T-cell (primary cell): ENCODE data around the gene TMEM19. TPM values are rescaled to one million over a fixed set of nuclear protein-coding genes. Genes with fewer than 3 reads are reported as not detected.
"Not testable (repeated sequence)": the region's sequence is repeated elsewhere in the genome, so short reads cannot be mapped to it uniquely, and the experiment has no call there.

Experiments used
- ATAC-seq, 4 experiments: fragments of 200-7000 bp in 3 of 4; fragments of 150-1000 bp in 1 of 4; cut with Tn5 transposase; replicated peaks in 1 of 4; 1 replicate in 3 of 4; 2 replicates in 1 of 4; pipeline ENCODE4 v1.10.0; 2021; ENCODE audit warnings: moderate library complexity in 3 of 4, mild to moderate bottlenecking in 2 of 4, moderate number of reproducible peaks in 1 of 4
- CTCF ChIA-PET, 2 donors: fragments of 300-600 bp; sonication (Branson Sonifier 250); formaldehyde crosslinking; loops; one replicate each; lab custom pipeline; 2022; ENCODE audit warnings: antibody characterized with exemption in 2 of 2; lab: Charles Lee
- POLR2A ChIA-PET, 2 donors: fragments of 300-600 bp; sonication (Branson Sonifier 250); formaldehyde crosslinking; loops; one replicate each; lab custom pipeline; 2022; ENCODE audit warnings: antibody characterized with exemption in 2 of 2; lab: Charles Lee
- DNase-seq, 35 experiments: peaks; one replicate each; pipeline versions ENCODE4 v3.0.0 to v3.0.0-alpha.2; 2013 to 2023
- H3K27ac ChIP-seq: one replicate; pipeline ENCODE4 v1.5.1; 2013; ENCODE audit warnings: low read length
- H3K27me3 ChIP-seq, 2 experiments: replicated peaks in 1 of 2; 1 replicate in 1 of 2; 2 replicates in 1 of 2; pipeline versions ENCODE4 v1.6.1 to v1.7.0; 2013; ENCODE audit warnings: low read length in 1 of 2, mixed read lengths in 1 of 2; ENCODE audit not compliant: control insufficient read depth in 2 of 2, insufficient read depth in 2 of 2; ENCODE audit errors: extremely low read depth in 1 of 2
- H3K36me3 ChIP-seq, 2 donors: 1 replicate in 1 of 2; 2 replicates in 1 of 2; pipeline versions ENCODE4 v1.6.1 to v1.7.0; 2013; ENCODE audit warnings: low read length in 1 of 2; ENCODE audit not compliant: control insufficient read depth in 2 of 2, insufficient read depth in 1 of 2; ENCODE audit errors: extremely low read depth in 1 of 2
- H3K4me1 ChIP-seq, 2 experiments: 1 replicate in 1 of 2; 2 replicates in 1 of 2; pipeline versions ENCODE4 v1.6.1 to v1.7.0; 2013; ENCODE audit warnings: low read length in 2 of 2, mixed read lengths in 1 of 2; ENCODE audit not compliant: insufficient read depth in 2 of 2, control insufficient read depth in 1 of 2; ENCODE audit errors: extremely low read depth in 1 of 2
- H3K4me3 ChIP-seq, 2 donors: 1 replicate in 1 of 2; 2 replicates in 1 of 2; pipeline versions ENCODE4 v1.5.1 to v1.7.0; 2013; ENCODE audit warnings: mild to moderate bottlenecking in 2 of 2, low read length in 1 of 2, moderate library complexity in 1 of 2; ENCODE audit not compliant: control insufficient read depth in 1 of 2; ENCODE audit errors: extremely low read depth in 1 of 2
- H3K9me3 ChIP-seq: 2 replicates; pipeline ENCODE4 v1.7.0; 2013
- H3K27ac Mint-ChIP-seq, 2 donors: one replicate each; pipeline ENCODE4 v1.8.0; 2020 to 2021; ENCODE audit warnings: mild to moderate bottlenecking in 2 of 2, mixed read lengths in 2 of 2
- H3K27me3 Mint-ChIP-seq, 2 donors: one replicate each; pipeline ENCODE4 v1.8.0; 2021 to 2022; ENCODE audit warnings: mixed read lengths in 2 of 2
- H3K36me3 Mint-ChIP-seq: one replicate; pipeline ENCODE4 v1.8.0; 2021; ENCODE audit warnings: mixed read lengths
- H3K4me1 Mint-ChIP-seq, 3 donors: one replicate each; pipeline ENCODE4 v1.8.0; 2020 to 2022; ENCODE audit warnings: mixed read lengths in 3 of 3, mild to moderate bottlenecking in 1 of 3
- H3K4me3 Mint-ChIP-seq, 3 donors: one replicate each; pipeline ENCODE4 v1.8.0; 2020 to 2022; ENCODE audit warnings: mild to moderate bottlenecking in 3 of 3, mixed read lengths in 3 of 3, moderate library complexity in 3 of 3
- H3K9me3 Mint-ChIP-seq, 3 donors: one replicate each; pipeline ENCODE4 v1.8.0; 2020 to 2022; ENCODE audit warnings: mixed read lengths in 3 of 3
- WGBS: methylation state at CpG from one replicate; pipeline ENCODE4 v1.1.5; 2013; ENCODE audit warnings: missing lambda C conversion rate; ENCODE audit not compliant: insufficient coverage; 5-methylcytosine and 5-hydroxymethylcytosine counted together
- total RNA-seq, 35 experiments: library from RNA in 6 of 35; stranded (reverse) in 6 of 35; fragments of 120-200 nt in 1 of 35; gene quantifications; one replicate each; pipeline versions ENCODE4 v1.2.1 to v1.2.4 and lab custom pipeline; 2013 to 2026

Gene TMEM19
- total RNA-seq, 5 donors from 2014 or later (not counting 1 experiment from before 2014, with no cell fraction given): 14.1 to 21.5 (median 17.7) TPM

DNA sequence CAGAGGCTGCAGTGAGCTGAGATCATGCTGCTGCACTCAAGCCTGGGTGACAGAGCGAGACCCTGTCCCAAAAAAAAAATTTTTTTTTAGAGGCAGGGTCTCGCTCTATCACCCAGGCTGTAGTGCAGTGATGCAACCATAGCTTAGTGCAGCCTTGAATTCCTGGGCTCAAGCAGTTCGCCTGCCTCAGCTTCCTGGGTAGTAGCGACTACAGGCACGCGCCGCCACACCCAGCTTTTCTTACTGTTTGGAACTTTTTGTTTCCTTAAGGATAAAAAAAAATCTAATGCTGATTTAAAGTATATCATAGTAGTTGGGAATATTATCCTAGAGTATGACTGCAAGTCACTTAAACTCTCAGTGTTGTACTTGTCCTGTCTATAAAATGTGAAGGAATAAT, 7.2 kb downstream of the TMEM19 start:
- ATAC-seq (no peak), DNase-seq (no peak)
- H3K27me3 Mint-ChIP-seq: no peaks in the 10 kb centered on the region
- Histone ChIP-seq H3K27me3 (no peaks in the 10 kb centered on the region), H3K4me3 (no peak overlapping the region), H3K36me3 (peaks cover 0 to 8% of the 10 kb centered on the region in 2 donors), H3K9me3 (no peaks in the 10 kb centered on the region), H3K4me1 (peaks cover 0 to 3% of the 10 kb centered on the region in 2 experiments), H3K27ac (no peak overlapping the region)
- no peaks in the 10 kb centered on the region for H3K9me3 Mint-ChIP-seq
- POLR2A ChIA-PET: no interaction called here
- CTCF ChIA-PET: interaction anchor here in 1 of 2 donors (0.7 kb wide), 1 partner anchor 59 kb away, joined by 4 read pairs; no protein-coding TSS in a partner anchor
- peaks cover 18 to 39% (median 36%) of the 10 kb centered on the region in 3 donors for H3K4me1 Mint-ChIP-seq
- peaks cover 25% of the 10 kb centered on the region for H3K36me3 Mint-ChIP-seq
- H3K4me3 Mint-ChIP-seq: no peak overlapping the region
- H3K27ac Mint-ChIP-seq: no peak overlapping the region
- 94% methylated on average over 3 of the region's 7 CpGs for WGBS

DNA sequence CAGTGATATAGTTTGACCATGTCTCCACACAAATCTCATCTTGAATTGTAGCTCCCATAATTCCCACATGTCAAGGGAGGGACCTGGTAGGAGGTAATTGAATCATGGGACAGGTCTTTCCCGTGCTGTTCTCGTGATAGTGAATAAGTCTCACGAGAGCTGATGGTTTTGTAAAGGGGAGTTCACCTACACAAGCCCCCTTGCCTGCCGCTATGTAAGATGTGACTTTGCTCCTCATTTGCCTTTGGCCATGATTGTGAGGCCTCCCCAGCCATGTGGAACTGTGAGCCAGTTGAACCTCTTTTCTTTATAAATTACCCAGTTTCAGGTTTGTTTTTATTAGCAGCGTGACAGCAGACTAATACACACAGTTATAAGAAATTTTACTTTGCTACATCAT, 7.8 kb downstream of the TMEM19 start:
- CTCF ChIA-PET: not testable (repeated sequence)

DNA sequence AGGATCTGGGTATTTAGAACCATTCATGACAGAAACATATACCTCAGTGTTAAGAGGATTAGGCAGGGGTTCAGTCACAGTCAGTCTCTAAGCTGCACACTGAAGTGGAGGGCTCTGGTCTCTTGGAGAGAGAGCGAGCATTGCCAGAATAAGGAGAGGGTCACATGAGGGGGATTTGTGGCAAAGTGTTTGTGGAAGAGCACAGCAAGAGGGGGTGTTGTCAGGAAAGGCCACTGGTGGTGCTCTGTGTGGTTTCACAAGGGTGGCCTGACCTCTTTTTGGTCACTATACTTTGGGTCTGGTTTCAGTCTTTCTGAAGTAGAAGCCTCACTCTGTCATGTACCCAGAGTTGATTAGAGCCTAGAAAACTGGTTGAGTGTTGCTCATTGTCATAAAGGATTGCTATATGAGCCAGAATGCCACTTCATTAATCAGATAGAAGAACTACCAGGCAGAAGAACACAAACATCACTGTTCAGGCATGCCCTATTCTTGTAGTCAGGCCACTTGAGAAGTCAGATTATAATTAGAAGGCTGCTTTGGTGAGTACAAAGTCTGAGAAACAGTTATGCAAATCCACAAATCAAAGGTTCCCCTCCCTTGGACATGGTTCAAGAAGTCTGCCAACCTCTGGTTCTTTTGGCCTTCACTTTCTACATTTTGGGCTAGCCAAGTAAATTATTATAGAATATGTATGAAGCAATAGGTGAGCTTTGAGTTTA, 8.4 kb downstream of the TMEM19 start:
- Histone ChIP-seq H3K4me1 (no peaks in the 10 kb centered on the region), H3K9me3 (no peaks in the 10 kb centered on the region), H3K4me3 (no peak overlapping the region), H3K27ac (no peak overlapping the region), H3K36me3 (peaks cover 0 to 18% of the 10 kb centered on the region in 2 donors), H3K27me3 (no peaks in the 10 kb centered on the region)
- Mint-ChIP-seq H3K4me3 (no peak overlapping the region), H3K27ac (no peak overlapping the region), H3K36me3 (peaks cover 36% of the 10 kb centered on the region), H3K27me3 (no peaks in the 10 kb centered on the region), H3K9me3 (no peaks in the 10 kb centered on the region), H3K4me1 (peaks cover 9 to 30% (median 26%) of the 10 kb centered on the region in 3 donors)
- WGBS: 100% methylated on average over 1 of the region's 1 CpG
- CTCF ChIA-PET: no interaction called here
- POLR2A ChIA-PET: interaction anchor here in 1 of 2 donors (0.5 kb wide), 1 partner anchor 25 kb away, joined by 3 read pairs; no protein-coding TSS in a partner anchor
- ATAC-seq (no peak), DNase-seq (no peak)

More for the DNA sequence above, 7.8 kb downstream of the TMEM19 start:
- not testable (repeated sequence) for H3K27ac Mint-ChIP-seq, H3K9me3 ChIP-seq, H3K27me3 ChIP-seq, H3K4me3 Mint-ChIP-seq, H3K4me1 ChIP-seq, H3K27ac ChIP-seq, H3K9me3 Mint-ChIP-seq, H3K4me3 ChIP-seq, H3K27me3 Mint-ChIP-seq, DNase-seq, ATAC-seq
- POLR2A ChIA-PET: interaction anchor here in 1 of 2 donors (0.5 kb wide), 1 partner anchor 24 kb away, joined by 3 read pairs; no protein-coding TSS in a partner anchor
- WGBS: 100% methylated on average over 1 of the region's 5 CpGs
- H3K36me3 ChIP-seq: peaks cover 0 to 12% of the 10 kb centered on the region in 2 donors
- Mint-ChIP-seq H3K36me3 (peaks cover 30% of the 10 kb centered on the region), H3K4me1 (peaks cover 13 to 34% (median 31%) of the 10 kb centered on the region in 3 donors)

DNA sequence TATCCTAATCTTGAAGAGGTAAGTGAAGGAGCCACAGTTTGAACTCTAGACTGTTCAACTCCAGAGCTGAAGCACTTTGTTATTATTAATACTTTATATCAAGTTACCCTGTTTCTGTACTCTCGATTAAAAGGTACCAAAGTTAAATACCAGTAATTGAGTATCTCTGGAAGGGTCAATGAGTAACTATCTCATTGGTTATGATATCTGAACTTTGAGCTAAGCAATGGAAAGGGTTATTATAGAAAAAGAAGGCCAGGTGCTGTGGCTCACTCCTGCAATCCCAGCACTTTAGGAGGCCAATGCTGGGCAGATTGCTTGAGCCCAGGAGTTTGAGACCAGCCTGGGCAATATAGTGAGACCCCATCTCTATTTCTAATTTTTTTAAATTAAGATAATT, 9.9 kb downstream of the TMEM19 start:
- Histone ChIP-seq H3K27me3 (no peaks in the 10 kb centered on the region), H3K27ac (no peak overlapping the region), H3K9me3 (no peaks in the 10 kb centered on the region), H3K4me1 (no peaks in the 10 kb centered on the region), H3K4me3 (no peak overlapping the region), H3K36me3 (peaks cover 10 to 30% of the 10 kb centered on the region in 2 donors)
- Mint-ChIP-seq H3K4me1 (peaks cover 6 to 19% (median 19%) of the 10 kb centered on the region in 3 donors), H3K36me3 (peaks cover 40% of the 10 kb centered on the region), H3K4me3 (no peak overlapping the region), H3K9me3 (no peaks in the 10 kb centered on the region), H3K27ac (no peak overlapping the region), H3K27me3 (no peaks in the 10 kb centered on the region)
- CTCF ChIA-PET: no interaction called here
- POLR2A ChIA-PET: no interaction called here
- ATAC-seq (no peak), DNase-seq (no peak)
- no CpG with 5 or more reads among the region's 1 CpG for WGBS

DNA sequence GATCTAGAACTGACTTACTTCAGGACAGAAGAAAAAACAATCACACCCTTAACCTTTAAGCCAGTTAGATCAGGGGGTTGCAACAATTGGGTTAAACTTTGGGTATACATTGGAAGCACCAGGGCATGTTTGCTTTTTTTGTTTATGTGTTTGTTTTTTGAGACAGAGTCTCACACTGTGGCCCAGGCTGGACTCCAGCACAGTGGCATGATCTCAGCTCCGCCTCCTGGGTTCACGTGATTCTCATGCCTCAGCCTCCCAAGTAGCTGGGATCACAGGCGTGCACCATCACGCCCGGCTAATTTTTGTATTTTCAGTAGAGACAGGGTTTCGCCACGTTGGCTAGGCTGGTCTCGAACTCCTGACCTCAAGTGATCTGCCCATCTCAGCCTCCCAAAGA, 16.3 kb downstream of the TMEM19 start:
- POLR2A ChIA-PET, CTCF ChIA-PET, H3K27ac Mint-ChIP-seq, H3K27me3 Mint-ChIP-seq, ATAC-seq, H3K4me1 Mint-ChIP-seq, H3K4me3 ChIP-seq, H3K4me3 Mint-ChIP-seq, H3K27me3 ChIP-seq, H3K9me3 Mint-ChIP-seq, H3K4me1 ChIP-seq, DNase-seq, H3K9me3 ChIP-seq, H3K27ac ChIP-seq: not testable (repeated sequence)
- peaks cover 16 to 38% of the 10 kb centered on the region in 2 donors for H3K36me3 ChIP-seq
- WGBS: 92% methylated on average over 5 of the region's 8 CpGs
- H3K36me3 Mint-ChIP-seq: peaks cover 54% of the 10 kb centered on the region

DNA sequence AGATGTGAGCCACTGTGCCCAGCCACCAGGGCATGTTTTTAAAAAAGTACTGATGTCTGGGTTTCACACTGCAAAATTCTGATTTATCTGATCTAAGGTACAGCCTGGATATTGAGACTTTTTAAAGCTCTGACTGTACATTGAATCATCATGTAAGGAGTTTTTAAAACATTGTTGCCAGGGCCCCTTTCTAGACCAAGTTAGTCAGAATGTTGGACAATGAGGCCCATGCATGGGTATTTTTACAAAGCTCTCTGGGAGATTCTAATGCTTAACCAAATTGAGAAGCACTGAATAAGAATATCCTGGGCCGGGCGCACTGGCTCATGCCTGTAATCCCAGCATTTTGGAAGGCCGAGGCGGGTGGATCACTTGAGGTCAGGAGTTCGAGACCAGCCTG, 16.7 kb downstream of the TMEM19 start:
- Mint-ChIP-seq H3K9me3 (no peaks in the 10 kb centered on the region), H3K36me3 (peaks cover 55% of the 10 kb centered on the region), H3K27ac (no peak overlapping the region), H3K4me3 (no peak overlapping the region), H3K27me3 (no peaks in the 10 kb centered on the region), H3K4me1 (peaks cover 0 to 4% (median 0%) of the 10 kb centered on the region in 3 donors)
- WGBS: 100% methylated on average over 2 of the region's 5 CpGs
- ChIA-PET POLR2A (no interaction called here), CTCF (interaction anchor here in 1 of 2 donors (0.6 to 1.0 kb wide), 2 partner anchors 44 to 148 kb away, joined by 4 to 8 read pairs; no protein-coding TSS in a partner anchor)
- Histone ChIP-seq H3K36me3 (peaks cover 16 to 35% of the 10 kb centered on the region in 2 donors), H3K27ac (no peak overlapping the region), H3K27me3 (no peaks in the 10 kb centered on the region), H3K4me3 (no peak overlapping the region), H3K4me1 (no peaks in the 10 kb centered on the region), H3K9me3 (no peaks in the 10 kb centered on the region)
- no peak for DNase-seq
- no peak for ATAC-seq
